Lower lobe of right lung (tissue), 2 donors: ENCODE results near the gene CDH23. TPM values are rescaled to one million over a fixed set of nuclear protein-coding genes. Genes with fewer than 3 reads are reported as not detected.
A peak's percentile ranks its signal among the peaks of the same experiment; 100 is the strongest.

Experiments
- ATAC-seq, 2 donors: fragments of 200-7000 bp; cut with Tn5 transposase; one replicate each; pipeline ENCODE4 v1.9.1; 2020 to 2022; ENCODE audit warnings: mild to moderate bottlenecking in 2 of 2, moderate library complexity in 2 of 2
- DNase-seq: peaks from one replicate; pipeline ENCODE4 v3.0.0-alpha.2; 2020
- H3K27ac ChIP-seq: fragments of 200-600 bp; one replicate; pipeline ENCODE4 v1.8.0; 2022
- H3K27me3 ChIP-seq: fragments of 200-600 bp; one replicate; pipeline ENCODE4 v1.8.0; 2022; ENCODE audit warnings: low read depth
- H3K36me3 ChIP-seq: fragments of 200-600 bp; one replicate; pipeline ENCODE4 v1.8.0; 2022; ENCODE audit warnings: mild to moderate bottlenecking
- H3K4me1 ChIP-seq: fragments of 200-600 bp; one replicate; pipeline ENCODE4 v1.8.0; 2022
- H3K4me3 ChIP-seq: fragments of 200-600 bp; one replicate; pipeline ENCODE4 v1.8.0; 2022; ENCODE audit warnings: mild to moderate bottlenecking
- H3K9me3 ChIP-seq: fragments of 200-600 bp; one replicate; pipeline ENCODE4 v1.8.0; 2022
- CTCF ChIP-seq: fragments of 200-600 bp; IDR thresholded peaks from one replicate; pipeline ENCODE4 v1.8.0; 2022; ENCODE audit warnings: antibody characterized with exemption, mild to moderate bottlenecking
- intact Hi-C: fragments of 100-400 bp; cut with DNase I; formaldehyde crosslinking; loops from one replicate; pipeline ENCODE4 v1.11.0; 2022
- total RNA-seq: library from RNA; stranded (reverse); fragmentation: NEBNext Ultra II Directional; extraction: Animal tissue kit (Norgen Biotek cat#: 25700); gene quantifications from one replicate; pipeline ENCODE4 v1.2.1, GENCODE V29; 2021
- donor health status: DM: no; HTN: yes; CAD: no; lungs with severe emphysema.

Gene CDH23
- total RNA-seq, 1 donor from 2014 or later, result 9.4 TPM

GRCh38 chr10:71567006-71567405, 170.3 kb downstream of the CDH23 start:
- H3K9me3 ChIP-seq, result no peaks in the 10 kb centered on the region
- no peaks in the 10 kb centered on the region for H3K27me3 ChIP-seq
- ATAC-seq (no peak), DNase-seq (no peak)
- no peaks in the 10 kb centered on the region for H3K36me3 ChIP-seq
- no peak for TF ChIP-seq CTCF
- no peak overlapping the region for H3K4me3 ChIP-seq
- intact Hi-C loops, result no loop called here
- no peak overlapping the region for H3K27ac ChIP-seq
- no peaks in the 10 kb centered on the region for H3K4me1 ChIP-seq

- no peak for DNase-seq
Observed at GRCh38 chr10:71568896-71569492, 172.3 kb downstream of the CDH23 start.

GRCh38 chr10:71569775-71570588, 173.3 kb downstream of the CDH23 start:
- Histone ChIP-seq H3K4me3 (no peak overlapping the region), H3K27ac (no peak overlapping the region), H3K36me3 (no peaks in the 10 kb centered on the region), H3K27me3 (no peaks in the 10 kb centered on the region), H3K4me1 (no peaks in the 10 kb centered on the region), H3K9me3 (no peaks in the 10 kb centered on the region)
- intact Hi-C loops, result no loop called here
- DNase-seq, result peak; percentile 67
- TF ChIP-seq CTCF, result peak; percentile 88
- ATAC-seq, result peak; percentile 63 to 75

More at GRCh38 chr10:71568896-71569492, 172.3 kb downstream of the CDH23 start:
- no peaks in the 10 kb centered on the region for H3K9me3 ChIP-seq
- no peak overlapping the region for H3K27ac ChIP-seq
- no peak for ATAC-seq
- no peak for TF ChIP-seq CTCF
- H3K36me3 ChIP-seq, result no peaks in the 10 kb centered on the region
- no peaks in the 10 kb centered on the region for H3K4me1 ChIP-seq
- H3K27me3 ChIP-seq, result no peaks in the 10 kb centered on the region
- intact Hi-C loops, result no loop called here
- H3K4me3 ChIP-seq, result no peak overlapping the region

- no peaks in the 10 kb centered on the region for H3K9me3 ChIP-seq
- no peak for TF ChIP-seq CTCF
- intact Hi-C loops, result no loop called here
- H3K4me3 ChIP-seq, result no peak overlapping the region
- H3K27me3 ChIP-seq, result no peaks in the 10 kb centered on the region
- H3K36me3 ChIP-seq, result no peaks in the 10 kb centered on the region
- DNase-seq, result no peak
- H3K27ac ChIP-seq, result no peak overlapping the region
- no peaks in the 10 kb centered on the region for H3K4me1 ChIP-seq
- ATAC-seq, result no peak
Observed at GRCh38 chr10:71571460-71572175, 174.9 kb downstream of the CDH23 start.

GRCh38 chr10:71572962-71573361, 176.2 kb downstream of the CDH23 start:
- no peak overlapping the region for H3K27ac ChIP-seq
- DNase-seq (no peak), ATAC-seq (no peak)
- TF ChIP-seq CTCF, result no peak
- H3K4me1 ChIP-seq, result no peaks in the 10 kb centered on the region
- no peak overlapping the region for H3K4me3 ChIP-seq
- H3K36me3 ChIP-seq, result no peaks in the 10 kb centered on the region
- H3K9me3 ChIP-seq, result no peaks in the 10 kb centered on the region
- H3K27me3 ChIP-seq, result no peaks in the 10 kb centered on the region
- intact Hi-C loops, result no loop called here
